ENCODE measurements around the gene PTPRZ1. TPM values are rescaled to one million over a fixed set of nuclear protein-coding genes. Genes with fewer than 3 reads are reported as not detected.

Gene PTPRZ1
- total and polyA plus RNA-seq, 2 donors from 2014 or later: 0.17 to 0.98 TPM

GRCh38 chr7:121913947-121914675 is 41.1 kb downstream of the PTPRZ1 start:
- Histone ChIP-seq H3K27me3 (ENCODE audit: control insufficient read depth, insufficient read depth, low read length) (no peaks in the 10 kb centered on the region), H3K4me1 (ENCODE audit: control insufficient read depth in 2 of 3, insufficient read depth in 2 of 3, low read depth in 1 of 3, low read length in 3 of 3) (no peaks in the 10 kb centered on the region), H3K4me3 (ENCODE audit: low read length in 3 of 3) (no peak overlapping the region), H3K9me3 (ENCODE audit: control insufficient read depth in 2 of 3, insufficient read depth in 1 of 3, low read length in 3 of 3) (no peaks in the 10 kb centered on the region), H3K36me3 (ENCODE audit: control insufficient read depth in 2 of 3, insufficient read depth in 3 of 3, low read length in 3 of 3) (no peaks in the 10 kb centered on the region), H3K9ac (ENCODE audit: low read length in 3 of 3) (no peak overlapping the region), H3K27ac (ENCODE audit: low read depth in 2 of 2, low read length in 2 of 2) (no peak overlapping the region)
- intact Hi-C loops (cut with DNase I): no loop called here
- FAIRE-seq (no peak), DNase-seq (peak in 1 of 5 donors; percentile 26)
- no peak for TF ChIP-seq CTCF (IDR thresholded peaks at IDR 0.05; ENCODE audit: borderline replicate concordance, extremely low read depth, insufficient read depth)

DNA sequence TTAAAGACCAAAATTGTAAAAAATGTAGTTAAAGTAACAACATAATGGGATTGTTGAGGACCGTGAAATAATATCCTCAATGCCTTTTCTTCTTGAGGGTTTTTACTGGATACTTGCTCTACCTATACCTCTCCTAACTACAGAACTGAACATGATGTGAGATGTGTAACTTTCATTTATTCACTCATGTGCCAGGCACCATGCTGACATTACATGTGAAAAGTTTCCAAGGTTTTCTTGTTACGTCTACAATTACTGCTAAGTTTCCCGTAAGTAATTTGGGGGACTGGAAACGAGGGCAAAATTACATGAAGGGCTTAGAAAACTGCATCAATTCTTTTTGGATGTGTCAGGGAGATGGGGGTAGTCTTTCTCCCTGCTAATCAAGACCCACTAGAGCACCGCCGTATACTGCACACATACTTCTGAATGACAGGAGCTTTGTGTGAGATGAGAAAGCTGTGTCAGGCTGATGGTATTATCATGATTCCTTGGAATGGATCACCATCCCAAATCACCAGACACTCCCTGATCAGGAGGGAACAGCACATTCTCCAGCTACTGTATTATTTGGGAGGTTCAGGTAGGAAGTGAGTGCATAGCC is 41.8 kb downstream of the PTPRZ1 start:
- no peaks in the 10 kb centered on the region for H3K9me3 ChIP-seq (ENCODE audit: control insufficient read depth in 2 of 3, insufficient read depth in 1 of 3, low read length in 3 of 3)
- no peak for FAIRE-seq
- H3K4me1 ChIP-seq (ENCODE audit: control insufficient read depth in 2 of 3, insufficient read depth in 2 of 3, low read depth in 1 of 3, low read length in 3 of 3): no peaks in the 10 kb centered on the region
- H3K9ac ChIP-seq (ENCODE audit: low read length in 3 of 3): no peak overlapping the region
- H3K27ac ChIP-seq (ENCODE audit: low read depth in 2 of 2, low read length in 2 of 2): no peak overlapping the region
- H3K27me3 ChIP-seq (ENCODE audit: control insufficient read depth, insufficient read depth, low read length): no peaks in the 10 kb centered on the region
- DNase-seq: no peak
- no peak for TF ChIP-seq CTCF (IDR thresholded peaks at IDR 0.05; ENCODE audit: borderline replicate concordance, extremely low read depth, insufficient read depth)
- H3K36me3 ChIP-seq (ENCODE audit: control insufficient read depth in 2 of 3, insufficient read depth in 3 of 3, low read length in 3 of 3): no peaks in the 10 kb centered on the region
- no peak overlapping the region for H3K4me3 ChIP-seq (ENCODE audit: low read length in 3 of 3)
- intact Hi-C loops (cut with DNase I): no loop called here

DNA sequence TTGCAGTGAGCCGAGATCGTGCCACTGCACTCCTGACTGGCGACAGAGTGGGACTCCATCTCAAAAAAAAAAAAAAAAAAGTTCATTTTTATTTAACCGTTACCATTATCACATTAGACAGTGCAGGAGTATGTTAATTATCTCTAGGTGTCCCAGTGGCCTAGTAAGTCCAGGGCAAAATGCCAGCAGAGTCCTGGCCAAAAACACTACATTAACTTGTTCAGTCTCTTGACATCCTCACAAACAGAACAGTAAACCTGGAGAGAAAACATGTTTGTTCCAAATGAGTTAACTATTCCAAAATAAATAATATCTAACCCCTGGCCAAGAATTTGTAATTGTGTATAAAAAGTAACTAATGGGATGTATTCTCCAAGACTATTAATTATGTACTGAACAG is 43.2 kb downstream of the PTPRZ1 start:
- H3K36me3 ChIP-seq (ENCODE audit: control insufficient read depth in 2 of 3, insufficient read depth in 3 of 3, low read length in 3 of 3): no peaks in the 10 kb centered on the region
- FAIRE-seq: no peak

More for the DNA sequence above, 43.2 kb downstream of the PTPRZ1 start:
- Histone ChIP-seq H3K4me3 (ENCODE audit: low read length in 3 of 3) (no peak overlapping the region), H3K9me3 (ENCODE audit: control insufficient read depth in 2 of 3, insufficient read depth in 1 of 3, low read length in 3 of 3) (no peaks in the 10 kb centered on the region), H3K4me1 (ENCODE audit: control insufficient read depth in 2 of 3, insufficient read depth in 2 of 3, low read depth in 1 of 3, low read length in 3 of 3) (no peaks in the 10 kb centered on the region), H3K9ac (ENCODE audit: low read length in 3 of 3) (no peak overlapping the region), H3K27me3 (ENCODE audit: control insufficient read depth, insufficient read depth, low read length) (no peaks in the 10 kb centered on the region), H3K27ac (ENCODE audit: low read depth in 2 of 2, low read length in 2 of 2) (no peak overlapping the region)
- intact Hi-C loops (cut with DNase I): no loop called here
- no peak for TF ChIP-seq CTCF (IDR thresholded peaks at IDR 0.05; ENCODE audit: borderline replicate concordance, extremely low read depth, insufficient read depth)
- no peak for DNase-seq

Data from kidney (tissue), 14 donors.